Osteoblast (primary cell): ENCODE results near the gene BAZ2B. TPM values are rescaled to one million over a fixed set of nuclear protein-coding genes. Genes with fewer than 3 reads are reported as not detected.

ENCODE experiments used
- DNase-seq: peaks from one replicate; pipeline ENCODE4 v3.0.0; 2011; ENCODE audit warnings: low spot score, mixed read lengths; ENCODE audit not compliant: insufficient read length; ENCODE audit errors: missing footprints
- H2AFZ ChIP-seq: 2 replicates; pipeline ENCODE4 v1.6.0; 2011; ENCODE audit warnings: mild to moderate bottlenecking, low read length
- H3K27ac ChIP-seq: 2 replicates; pipeline ENCODE4 v1.5.1; 2011; ENCODE audit warnings: mild to moderate bottlenecking, low read depth, low read length, moderate library complexity
- H3K27me3 ChIP-seq: 2 replicates; pipeline ENCODE4 v1.6.0; 2012; ENCODE audit warnings: mild to moderate bottlenecking, control low read depth, inconsistent platforms, low read length, moderate library complexity; ENCODE audit not compliant: insufficient read depth
- H3K36me3 ChIP-seq: 2 replicates; pipeline ENCODE4 v1.5.1; 2011; ENCODE audit warnings: mild to moderate bottlenecking, low read length, control low read depth, moderate library complexity; ENCODE audit not compliant: insufficient read depth
- H3K4me1 ChIP-seq: 2 replicates; pipeline ENCODE4 v1.5.1; 2011; ENCODE audit warnings: mild to moderate bottlenecking, low read length, control low read depth, moderate library complexity; ENCODE audit not compliant: insufficient read depth
- H3K4me2 ChIP-seq: 2 replicates; pipeline ENCODE4 v1.6.0; 2011; ENCODE audit warnings: mild to moderate bottlenecking, low read length; ENCODE audit not compliant: insufficient read depth
- H3K4me3 ChIP-seq: fragments of 200-600 bp; sonication (generic); 3 replicates; pipeline ENCODE4 v1.5.1; 2012; ENCODE audit warnings: mild to moderate bottlenecking, low read length, inconsistent platforms; ENCODE audit not compliant: insufficient read depth
- H3K79me2 ChIP-seq: 2 replicates; pipeline ENCODE4 v1.6.0; 2012; ENCODE audit warnings: mild to moderate bottlenecking, low read length, control low read depth, inconsistent platforms; ENCODE audit not compliant: insufficient read depth
- H3K9me3 ChIP-seq: 2 replicates; pipeline ENCODE4 v1.5.1; 2011; ENCODE audit warnings: low read depth, low read length, control low read depth
- H4K20me1 ChIP-seq: 2 replicates; pipeline ENCODE4 v1.6.0; 2012; ENCODE audit warnings: mild to moderate bottlenecking, low read length, control low read depth; ENCODE audit not compliant: insufficient read depth
- total RNA-seq: library from RNA; depleted of rRNA; stranded (reverse); fragments of >200 nt; gene quantifications from 2 replicates; pipeline ENCODE4 v1.2.3, GENCODE V29; 2012
- TF ChIP-seq, protein P1 (sequence below): IDR thresholded peaks from 2 replicates; pipeline ENCODE4 v1.5.1; 2011; ENCODE audit warnings: mild to moderate bottlenecking, low read depth, low read length, moderate library complexity; ENCODE audit errors: extremely low read depth

Gene BAZ2B
- total RNA-seq, 1 donor: 59.4 TPM

DNA sequence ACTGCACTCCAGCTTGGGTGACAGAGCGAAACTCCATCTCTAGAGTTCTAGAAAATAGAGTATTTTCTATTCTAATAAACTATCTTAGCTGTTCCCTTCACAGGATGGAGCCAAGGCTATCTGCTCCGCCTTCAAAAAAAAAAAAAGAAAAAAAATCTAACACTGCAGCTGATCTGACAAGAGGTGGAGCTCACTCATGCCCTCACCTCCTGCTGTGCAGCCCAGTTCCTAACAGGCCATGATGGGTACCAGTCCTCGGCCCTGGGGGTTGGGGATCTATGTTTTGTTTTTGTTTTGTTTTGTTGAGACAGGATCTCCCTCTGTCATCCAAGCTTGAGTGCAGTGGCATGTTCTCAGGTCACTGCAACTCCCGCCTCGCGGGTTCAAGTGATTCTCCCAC lies 332.8 kb downstream of the BAZ2B start:
- peaks cover 35% of the 10 kb centered on the region for H3K79me2 ChIP-seq

GRCh38 chr2:159281002-159281401 lies 335.3 kb downstream of the BAZ2B start:
- Histone ChIP-seq H3K4me2 (no peak overlapping the region), H2AFZ (no peak overlapping the region), H3K9me3 (no peaks in the 10 kb centered on the region), H3K4me3 (no peak overlapping the region), H3K79me2 (peaks cover 30% of the 10 kb centered on the region), H3K27ac (no peak overlapping the region), H3K4me1 (peaks cover 4% of the 10 kb centered on the region), H3K27me3 (no peaks in the 10 kb centered on the region), H4K20me1 (no peaks in the 10 kb centered on the region), H3K36me3 (no peaks in the 10 kb centered on the region)
- no peak for DNase-seq
- TF ChIP-seq, protein P1, sequence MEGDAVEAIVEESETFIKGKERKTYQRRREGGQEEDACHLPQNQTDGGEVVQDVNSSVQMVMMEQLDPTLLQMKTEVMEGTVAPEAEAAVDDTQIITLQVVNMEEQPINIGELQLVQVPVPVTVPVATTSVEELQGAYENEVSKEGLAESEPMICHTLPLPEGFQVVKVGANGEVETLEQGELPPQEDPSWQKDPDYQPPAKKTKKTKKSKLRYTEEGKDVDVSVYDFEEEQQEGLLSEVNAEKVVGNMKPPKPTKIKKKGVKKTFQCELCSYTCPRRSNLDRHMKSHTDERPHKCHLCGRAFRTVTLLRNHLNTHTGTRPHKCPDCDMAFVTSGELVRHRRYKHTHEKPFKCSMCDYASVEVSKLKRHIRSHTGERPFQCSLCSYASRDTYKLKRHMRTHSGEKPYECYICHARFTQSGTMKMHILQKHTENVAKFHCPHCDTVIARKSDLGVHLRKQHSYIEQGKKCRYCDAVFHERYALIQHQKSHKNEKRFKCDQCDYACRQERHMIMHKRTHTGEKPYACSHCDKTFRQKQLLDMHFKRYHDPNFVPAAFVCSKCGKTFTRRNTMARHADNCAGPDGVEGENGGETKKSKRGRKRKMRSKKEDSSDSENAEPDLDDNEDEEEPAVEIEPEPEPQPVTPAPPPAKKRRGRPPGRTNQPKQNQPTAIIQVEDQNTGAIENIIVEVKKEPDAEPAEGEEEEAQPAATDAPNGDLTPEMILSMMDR: no peak

More for the DNA sequence above, 332.8 kb downstream of the BAZ2B start:
- H3K4me3 ChIP-seq: no peak overlapping the region
- no peak overlapping the region for H3K4me2 ChIP-seq
- H3K36me3 ChIP-seq: no peaks in the 10 kb centered on the region
- H2AFZ ChIP-seq: no peak overlapping the region
- TF ChIP-seq, protein P1: no peak
- H4K20me1 ChIP-seq: no peaks in the 10 kb centered on the region
- no peak for DNase-seq
- peaks cover 9% of the 10 kb centered on the region for H3K4me1 ChIP-seq
- no peaks in the 10 kb centered on the region for H3K27me3 ChIP-seq
- no peak overlapping the region for H3K27ac ChIP-seq
- H3K9me3 ChIP-seq: no peaks in the 10 kb centered on the region

DNA sequence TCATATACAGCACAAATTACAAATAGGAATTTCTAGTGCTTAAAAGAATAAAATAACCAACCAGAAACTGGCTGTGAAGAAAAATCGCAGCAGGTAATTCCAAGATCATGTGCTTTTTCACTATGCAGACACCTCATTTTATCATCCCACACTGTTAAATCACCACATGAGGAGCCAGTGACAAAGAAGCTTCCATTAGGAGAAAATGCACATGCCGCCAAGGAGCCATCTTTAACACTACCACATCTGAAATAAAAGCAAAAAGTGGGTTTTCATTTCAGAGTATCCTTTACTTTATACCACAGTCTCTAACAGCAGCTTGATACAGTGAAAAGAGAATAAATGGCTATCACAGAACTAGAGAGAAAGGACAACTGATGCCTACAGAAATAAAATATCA lies 336.6 kb downstream of the BAZ2B start:
- Histone ChIP-seq H3K4me2 (no peak overlapping the region), H3K4me1 (no peaks in the 10 kb centered on the region), H3K4me3 (no peak overlapping the region), H3K36me3 (no peaks in the 10 kb centered on the region), H3K79me2 (peaks cover 18% of the 10 kb centered on the region), H4K20me1 (no peaks in the 10 kb centered on the region), H2AFZ (no peak overlapping the region), H3K9me3 (no peaks in the 10 kb centered on the region), H3K27me3 (no peaks in the 10 kb centered on the region), H3K27ac (no peak overlapping the region)
- TF ChIP-seq, protein P1: no peak
- DNase-seq: no peak

GRCh38 chr2:159275111-159275510 lies 341.2 kb downstream of the BAZ2B start:
- Histone ChIP-seq H3K27me3 (no peaks in the 10 kb centered on the region), H2AFZ (no peak overlapping the region), H3K36me3 (no peaks in the 10 kb centered on the region), H3K4me1 (no peaks in the 10 kb centered on the region), H3K4me3 (no peak overlapping the region), H3K9me3 (no peaks in the 10 kb centered on the region), H3K4me2 (no peak overlapping the region), H3K27ac (no peak overlapping the region), H3K79me2 (no peaks in the 10 kb centered on the region), H4K20me1 (no peaks in the 10 kb centered on the region)
- DNase-seq: no peak
- TF ChIP-seq, protein P1: no peak
